MG63 (cell line): ENCODE data around the gene MYL3. TPM values are rescaled to one million over a fixed set of nuclear protein-coding genes. Genes with fewer than 3 reads are reported as not detected.
"Not testable (repeated sequence)": the region's sequence is repeated elsewhere in the genome, so short reads cannot be mapped to it uniquely, and the experiment has no call there.

Experiments used
- DNase-seq: peaks from one replicate; pipeline ENCODE4 v3.0.0-alpha.2; 2020
- H3K27me3 ChIP-seq: fragments of 250-450 bp; sonication (Bioruptor Pico); 2 replicates; pipeline ENCODE4 v1.5.1; 2020; ENCODE audit warnings: mild to moderate bottlenecking, moderate library complexity
- H3K36me3 ChIP-seq: fragments of 250-450 bp; sonication (Bioruptor Pico); 2 replicates; pipeline ENCODE4 v1.5.1; 2020; ENCODE audit warnings: mild to moderate bottlenecking, moderate library complexity
- H3K4me3 ChIP-seq: fragments of 250-450 bp; sonication (Bioruptor Pico); 2 replicates; pipeline ENCODE4 v1.5.1; 2020; ENCODE audit warnings: mild to moderate bottlenecking, moderate library complexity
- H3K9me3 ChIP-seq: fragments of 250-450 bp; sonication (Bioruptor Pico); 2 replicates; pipeline ENCODE4 v1.5.1; 2020; ENCODE audit warnings: mild to moderate bottlenecking, moderate library complexity
- total RNA-seq: library from RNA; depleted of rRNA; stranded (reverse); fragments of >200 nt; shearing (Covaris generic); gene quantifications from 2 replicates; pipeline ENCODE4 v1.2.3, GENCODE V29; 2014; ENCODE audit warnings: low replicate concordance; rRNA removed

Gene MYL3
- total RNA-seq, 1 experiment from 2014 or later: not detected

GRCh38 chr3:46831841-46832240, 31.4 kb downstream of the MYL3 start:
- H3K4me3 ChIP-seq: no peak overlapping the region
- H3K9me3 ChIP-seq: no peaks in the 10 kb centered on the region
- no peaks in the 10 kb centered on the region for H3K27me3 ChIP-seq
- DNase-seq: no peak
- H3K36me3 ChIP-seq: no peaks in the 10 kb centered on the region

- no peaks in the 10 kb centered on the region for H3K36me3 ChIP-seq
- no peak overlapping the region for H3K4me3 ChIP-seq
- H3K27me3 ChIP-seq: no peaks in the 10 kb centered on the region
- DNase-seq: no peak
- no peaks in the 10 kb centered on the region for H3K9me3 ChIP-seq
These were observed 31.9 kb downstream of the MYL3 start for GRCh38 chr3:46831316-46831715.

- H3K4me3 ChIP-seq: no peak overlapping the region
- no peaks in the 10 kb centered on the region for H3K36me3 ChIP-seq
- DNase-seq: no peak
- H3K9me3 ChIP-seq: no peaks in the 10 kb centered on the region
- H3K27me3 ChIP-seq: no peaks in the 10 kb centered on the region
These were observed 32.4 kb downstream of the MYL3 start for GRCh38 chr3:46830801-46831200.

GRCh38 chr3:46829699-46830208, 33.5 kb downstream of the MYL3 start:
- no peaks in the 10 kb centered on the region for H3K36me3 ChIP-seq
- no peak for DNase-seq
- no peaks in the 10 kb centered on the region for H3K27me3 ChIP-seq
- H3K9me3 ChIP-seq: no peaks in the 10 kb centered on the region
- H3K4me3 ChIP-seq: no peak overlapping the region

- H3K36me3 ChIP-seq: no peaks in the 10 kb centered on the region
- no peak for DNase-seq
- H3K27me3 ChIP-seq: no peaks in the 10 kb centered on the region
- peaks cover 2% of the 10 kb centered on the region; the same call in 1 of the 2 replicates for H3K9me3 ChIP-seq
- no peak overlapping the region for H3K4me3 ChIP-seq
These were observed 37.8 kb downstream of the MYL3 start for GRCh38 chr3:46825450-46825849.

GRCh38 chr3:46824211-46824970, 38.9 kb downstream of the MYL3 start:
- Histone ChIP-seq H3K9me3 (peaks cover 2% of the 10 kb centered on the region; the same call in 1 of the 2 replicates), H3K4me3 (no peak overlapping the region), H3K36me3 (no peaks in the 10 kb centered on the region), H3K27me3 (no peaks in the 10 kb centered on the region)
- DNase-seq: no peak

GRCh38 chr3:46823314-46823713, 39.9 kb downstream of the MYL3 start:
- not testable (repeated sequence) for H3K27me3 ChIP-seq, DNase-seq, H3K9me3 ChIP-seq, H3K4me3 ChIP-seq, H3K36me3 ChIP-seq

GRCh38 chr3:46821553-46821952, 41.7 kb downstream of the MYL3 start:
- no peak for DNase-seq
- Histone ChIP-seq H3K36me3 (no peaks in the 10 kb centered on the region), H3K4me3 (no peak overlapping the region), H3K27me3 (no peaks in the 10 kb centered on the region), H3K9me3 (peaks cover 2% of the 10 kb centered on the region; the same call in 1 of the 2 replicates)

GRCh38 chr3:46820852-46821251, 42.4 kb downstream of the MYL3 start:
- H3K36me3 ChIP-seq: no peaks in the 10 kb centered on the region

GRCh38 chr3:46812237-46812791, 50.9 kb downstream of the MYL3 start:
- H3K36me3 ChIP-seq: no peaks in the 10 kb centered on the region
- no peaks in the 10 kb centered on the region for H3K9me3 ChIP-seq
- no peak overlapping the region for H3K4me3 ChIP-seq
- peak; percentile 43 for DNase-seq
- no peaks in the 10 kb centered on the region for H3K27me3 ChIP-seq

More at GRCh38 chr3:46820852-46821251, 42.4 kb downstream of the MYL3 start:
- Histone ChIP-seq H3K9me3 (peaks cover 2% of the 10 kb centered on the region; the same call in 1 of the 2 replicates), H3K4me3 (no peak overlapping the region), H3K27me3 (no peaks in the 10 kb centered on the region)
- DNase-seq: no peak

GRCh38 chr3:46811615-46812236, 51.5 kb downstream of the MYL3 start:
- no peaks in the 10 kb centered on the region for H3K9me3 ChIP-seq
- DNase-seq: no peak

GRCh38 chr3:46808766-46809165, 54.5 kb downstream of the MYL3 start:
- not testable (repeated sequence) for DNase-seq, H3K9me3 ChIP-seq, H3K4me3 ChIP-seq, H3K36me3 ChIP-seq, H3K27me3 ChIP-seq

More at GRCh38 chr3:46811615-46812236, 51.5 kb downstream of the MYL3 start:
- H3K4me3 ChIP-seq: no peak overlapping the region
- H3K36me3 ChIP-seq: no peaks in the 10 kb centered on the region
- H3K27me3 ChIP-seq: no peaks in the 10 kb centered on the region

Other genes with a start within 250 kb of the MYL3 start
- gene ALS2CL, start 169.8 kb downstream of the MYL3 start, total RNA-seq: 0.69 and 1.2 TPM in 2 replicates
- gene TMIE, start 162.1 kb downstream of the MYL3 start, total RNA-seq: not detected in 2 replicates
- not detected in 2 replicates for gene PRSS50, start 145.6 kb downstream of the MYL3 start, total RNA-seq
- gene PTH1R, start 14.3 kb upstream of the MYL3 start, total RNA-seq: not detected in 2 replicates
- gene CCDC12, start 113.3 kb upstream of the MYL3 start, total RNA-seq: 12.0 and 13.7 TPM in 2 replicates
- 0.99 and 4.8 TPM in 2 replicates for gene NBEAL2, start 116.2 kb upstream of the MYL3 start, total RNA-seq